GOT3 (cell line): ENCODE results near the gene FAM117B.
A peak's percentile ranks its signal among the peaks of the same experiment; 100 is the strongest.

Experiments used
- DNase-seq: peaks from one replicate; lab custom pipeline; 2025; ENCODE audit warnings: mixed read lengths; lab: John Stamatoyannopoulos, UW

The FAM117B gene

DNA sequence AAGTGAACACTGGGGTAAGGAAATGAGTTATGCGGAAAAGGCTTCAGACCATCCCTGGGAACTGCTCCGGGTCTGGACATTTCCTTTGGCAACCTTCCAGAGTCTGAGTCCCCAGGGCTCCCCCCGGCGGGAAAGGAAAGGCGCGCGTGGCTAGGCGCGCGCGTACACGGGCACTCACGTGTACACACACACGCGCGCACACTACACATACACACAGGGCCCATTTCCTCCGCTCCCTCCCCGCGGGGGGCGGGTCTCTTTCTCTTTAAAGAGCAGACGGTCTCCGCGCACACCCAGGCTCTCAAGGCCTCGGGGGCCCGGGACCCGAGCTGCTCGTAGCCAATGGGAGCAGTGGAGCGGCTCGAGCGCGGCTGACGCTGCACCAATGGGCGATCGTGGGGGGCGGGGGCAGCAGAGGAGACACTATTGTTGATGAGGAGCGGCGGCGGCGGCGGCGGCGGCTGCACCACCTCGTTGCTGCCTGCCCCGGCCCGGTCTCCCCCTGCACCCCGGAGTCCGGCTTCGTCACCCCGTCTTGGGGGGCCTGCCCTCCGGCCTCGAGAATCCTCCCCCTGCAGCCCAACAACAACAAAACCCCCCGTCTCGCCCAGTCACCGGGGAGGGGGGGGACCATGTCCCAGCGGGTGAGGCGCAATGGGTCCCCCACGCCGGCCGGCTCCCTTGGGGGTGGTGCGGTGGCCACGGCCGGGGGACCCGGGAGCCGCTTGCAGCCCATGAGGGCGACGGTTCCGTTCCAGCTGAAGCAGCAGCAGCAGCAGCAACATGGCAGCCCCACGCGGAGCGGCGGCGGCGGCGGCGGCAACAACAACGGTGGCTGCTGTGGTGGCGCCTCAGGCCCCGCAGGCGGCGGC, at the start of gene FAM117B:
FAM117B (plus strand) TSS at position 414 of the 872 bp plus-strand sequence; CDS start at position 633, 219 bp downstream.
- DNase-seq: peak; percentile 84

GRCh38 chr2:202588647-202589581, 45.9 kb upstream of the FAM117B start:
- no peak for DNase-seq

GRCh38 chr2:202589582-202589949, 45.2 kb upstream of the FAM117B start:
- DNase-seq: no peak

DNA sequence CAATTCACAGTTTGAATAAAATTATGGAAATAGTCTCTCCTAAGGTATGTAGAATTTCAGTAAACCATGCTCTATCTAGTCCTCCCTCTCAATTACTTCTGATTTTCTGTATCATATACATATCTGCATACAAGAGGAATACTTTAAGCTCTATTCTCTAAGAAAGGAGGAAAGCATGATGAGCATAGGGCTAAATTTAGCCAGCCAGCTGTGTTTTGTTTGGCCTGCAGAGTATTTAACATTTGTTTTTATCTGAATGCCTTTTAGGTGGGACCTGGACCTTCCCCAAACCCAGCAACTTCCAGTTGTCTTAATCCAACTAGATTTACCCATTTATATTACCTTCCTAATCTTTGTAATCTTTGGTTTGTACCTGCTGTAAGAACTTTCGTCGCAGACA, 42.2 kb upstream of the FAM117B start:
- no peak for DNase-seq

DNA sequence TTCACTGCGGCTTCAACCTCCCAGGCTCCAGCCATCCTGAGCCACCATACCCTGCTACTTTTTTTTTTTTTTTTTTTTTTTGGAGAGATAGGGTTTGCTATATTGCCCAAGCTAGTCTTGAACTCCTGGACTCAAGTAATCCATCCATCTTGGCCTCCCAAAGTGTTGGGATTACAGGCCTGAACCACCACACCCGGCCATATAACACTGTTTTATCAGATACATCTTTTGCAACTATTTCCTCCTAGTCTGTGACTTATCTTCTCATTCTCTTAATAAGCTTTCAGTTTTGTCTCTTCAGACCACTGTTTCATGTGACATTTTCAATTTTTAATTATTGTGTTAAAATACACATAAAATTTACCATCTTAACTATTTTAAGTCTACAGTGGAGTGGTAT, 35.7 kb upstream of the FAM117B start:
- no peak for DNase-seq

GRCh38 chr2:202599911-202600310, 34.9 kb upstream of the FAM117B start:
- no peak for DNase-seq

GRCh38 chr2:202604699-202605098, 30.1 kb upstream of the FAM117B start:
- DNase-seq: no peak

DNA sequence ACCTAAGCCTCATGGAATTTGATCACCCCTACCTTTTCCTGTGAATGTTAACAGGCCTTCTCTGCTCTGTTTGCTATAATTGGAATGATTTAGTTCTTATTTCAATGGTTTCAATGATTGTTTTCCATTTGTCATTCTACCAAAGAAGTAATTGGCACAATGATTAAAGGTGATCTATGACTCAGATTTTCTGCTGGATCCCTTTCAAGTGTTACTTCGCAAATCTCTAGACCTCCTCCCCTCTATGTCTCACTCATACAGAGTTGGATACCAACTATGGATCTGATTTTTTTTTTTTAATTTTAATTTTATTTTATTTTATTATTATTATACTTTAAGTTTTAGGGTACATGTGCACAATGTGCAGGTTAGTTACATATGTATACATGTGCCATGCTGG, 29.6 kb upstream of the FAM117B start:
- DNase-seq: no peak

GRCh38 chr2:202608142-202608852, 26.5 kb upstream of the FAM117B start:
- no peak for DNase-seq

DNA sequence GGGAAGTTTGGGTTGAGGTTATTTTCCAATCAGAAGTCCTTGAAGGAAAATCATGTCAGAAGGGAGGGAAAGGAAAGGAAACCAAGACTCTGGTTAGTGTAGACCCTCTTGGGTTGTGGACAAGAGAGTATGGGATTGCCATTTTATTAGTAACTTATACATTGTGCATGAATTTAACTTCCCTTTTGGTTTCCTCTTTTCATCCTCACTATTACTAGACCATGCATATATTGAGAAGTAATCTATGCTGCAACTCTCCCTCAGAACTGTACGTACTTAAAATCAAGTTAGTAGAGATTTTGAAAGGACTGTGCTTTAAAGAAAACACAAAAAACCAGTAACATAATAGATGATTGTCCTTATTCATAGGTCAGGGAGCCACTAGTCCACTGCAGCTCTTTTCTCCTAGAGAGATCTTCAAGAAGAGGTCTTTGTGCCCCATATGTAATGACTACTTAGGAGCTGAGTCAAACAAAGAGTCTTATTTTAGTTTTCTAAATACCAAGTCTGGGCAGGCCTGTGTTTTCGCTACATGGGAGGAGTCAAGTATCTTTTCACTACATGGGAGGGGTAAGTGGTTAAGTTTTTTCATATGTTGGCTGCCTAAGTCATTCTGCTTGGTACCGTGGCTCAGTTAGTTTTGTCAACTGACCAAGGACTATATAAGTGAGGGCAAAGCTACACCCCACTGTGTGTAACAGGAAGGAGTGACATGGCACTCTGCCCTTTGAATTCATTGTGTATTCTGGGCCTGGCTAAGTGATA, 25.2 kb upstream of the FAM117B start:
- no peak for DNase-seq

GRCh38 chr2:202610380-202610779, 24.4 kb upstream of the FAM117B start:
- no peak for DNase-seq

- no peak for DNase-seq
Observed at GRCh38 chr2:202612145-202612544, 22.6 kb upstream of the FAM117B start.

- no peak for DNase-seq
Observed at GRCh38 chr2:202613479-202613878, 21.3 kb upstream of the FAM117B start.

DNA sequence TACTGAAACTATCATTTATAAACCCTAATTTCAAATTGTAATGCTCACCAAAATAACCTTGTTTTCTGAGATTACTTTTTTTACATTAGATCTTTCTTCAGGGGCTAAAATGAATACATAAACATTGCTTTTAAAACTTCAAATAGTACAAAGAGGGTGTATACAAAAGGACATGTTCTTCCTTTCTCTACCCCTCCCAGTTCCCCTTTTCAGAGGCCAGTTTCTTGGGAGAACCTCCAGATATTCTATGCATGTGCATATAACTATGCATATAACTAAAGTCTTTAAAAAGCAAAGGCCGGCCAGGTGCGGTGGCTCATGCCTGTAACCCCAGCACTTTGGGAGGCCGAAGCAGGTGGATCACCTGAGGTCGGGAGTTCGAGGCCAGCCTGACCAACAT, 10.6 kb upstream of the FAM117B start:
- DNase-seq: no peak

DNA sequence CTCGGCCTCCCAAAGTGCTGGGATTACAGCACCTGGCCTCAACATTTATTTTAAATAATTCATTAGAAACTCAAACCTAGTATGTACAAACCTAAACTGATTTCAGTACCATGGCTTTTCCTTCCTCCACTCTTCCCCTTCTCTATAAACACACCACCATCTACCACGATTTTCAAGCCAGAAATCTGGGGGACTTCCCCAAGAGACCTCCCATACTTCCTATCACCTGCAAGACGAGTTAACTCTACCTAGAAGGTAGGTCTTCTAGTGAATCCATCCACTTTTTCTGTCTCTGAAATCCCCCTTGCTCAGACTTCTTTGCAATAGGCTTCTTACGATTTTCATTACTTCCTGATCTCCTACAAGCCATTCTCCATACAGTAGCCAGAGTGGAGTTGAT, 7.7 kb upstream of the FAM117B start:
- DNase-seq: no peak

DNA sequence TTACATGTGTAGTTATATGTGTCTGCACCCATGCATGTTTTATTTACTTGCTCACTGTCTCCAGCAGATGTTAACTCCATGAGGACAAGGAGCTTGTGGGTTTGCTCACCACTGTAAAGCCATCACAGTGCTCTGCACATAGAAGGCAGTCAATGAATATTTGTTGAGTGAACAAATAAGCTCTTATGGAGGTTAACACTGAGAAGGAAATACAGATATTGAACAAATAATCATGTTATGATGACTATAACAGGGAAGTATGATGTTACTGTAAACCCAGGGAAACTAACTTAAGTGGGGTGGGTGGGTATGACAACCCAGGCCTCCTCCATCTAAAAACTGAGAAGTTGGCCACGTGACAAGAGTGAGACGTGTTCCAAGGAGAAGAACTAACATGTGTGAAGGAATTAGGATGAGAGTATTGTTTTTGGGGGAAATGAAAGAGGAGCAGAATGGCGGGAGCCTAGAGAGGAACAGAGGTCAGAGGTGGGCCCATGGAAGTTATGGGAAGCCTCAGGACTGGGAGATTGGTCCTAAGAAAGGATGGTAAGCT, 6.0 kb upstream of the FAM117B start:
- DNase-seq: no peak

GRCh38 chr2:202632682-202633290, 2.0 kb upstream of the FAM117B start:
- no peak for DNase-seq

- no peak for DNase-seq
Observed at GRCh38 chr2:202633470-202633869, 1.3 kb upstream of the FAM117B start.

DNA sequence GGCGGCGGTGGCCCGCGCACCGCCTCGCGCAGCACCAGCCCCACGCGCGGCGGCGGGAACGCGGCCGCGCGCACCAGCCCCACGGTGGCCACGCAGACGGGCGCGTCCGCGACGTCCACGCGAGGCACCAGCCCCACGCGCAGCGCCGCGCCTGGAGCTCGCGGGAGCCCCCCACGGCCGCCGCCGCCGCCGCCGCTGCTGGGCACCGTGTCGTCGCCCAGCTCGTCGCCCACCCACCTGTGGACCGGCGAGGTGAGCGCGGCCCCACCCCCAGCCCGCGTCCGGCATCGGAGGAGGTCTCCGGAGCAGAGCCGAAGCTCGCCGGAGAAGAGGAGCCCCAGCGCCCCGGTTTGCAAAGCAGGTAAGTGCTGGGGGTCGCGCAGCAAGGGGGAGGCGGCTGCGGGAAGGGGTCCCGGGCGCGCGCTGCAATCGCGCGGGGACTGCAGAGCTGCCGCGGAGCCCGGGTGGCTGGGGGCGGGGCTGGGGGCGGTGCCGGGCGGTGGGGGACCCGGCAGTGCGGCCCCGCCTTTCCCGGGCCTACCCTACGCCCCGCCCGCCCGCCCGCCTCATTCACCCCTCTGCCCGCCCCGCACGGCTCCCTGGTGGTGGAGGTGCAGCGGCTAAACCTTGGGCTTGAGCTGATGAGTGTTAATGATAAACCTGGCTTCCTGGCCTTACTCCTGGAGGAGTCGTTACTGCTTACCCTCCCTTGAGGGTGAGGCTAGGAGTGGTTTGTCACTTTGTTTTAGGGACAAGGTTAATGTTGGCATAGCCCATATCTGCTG, 851 bp downstream of the FAM117B start:
- peak; percentile 17 for DNase-seq

DNA sequence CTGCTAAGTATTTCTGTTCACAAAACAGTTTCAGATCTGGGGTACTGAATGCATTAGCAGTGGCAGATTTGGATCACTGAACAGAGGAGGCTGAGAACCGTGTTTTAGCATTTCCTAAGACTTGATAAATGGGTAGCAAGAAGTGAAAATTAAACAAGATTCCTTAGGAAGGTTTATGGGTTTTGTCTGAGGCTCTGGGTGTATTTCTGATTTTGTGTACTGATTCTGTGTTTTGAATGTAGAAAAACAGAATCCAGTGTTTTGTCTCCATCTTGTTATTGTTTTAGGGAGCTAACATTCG, 1.4 kb downstream of the FAM117B start:
- no peak for DNase-seq
